Measurements from ENCODE around the gene IRF5. TPM values are rescaled to one million over a fixed set of nuclear protein-coding genes. Genes with fewer than 3 reads are reported as not detected.
"Not testable (repeated sequence)": the region's sequence is repeated elsewhere in the genome, so short reads cannot be mapped to it uniquely, and the experiment has no call there.

IRF5 gene
- polyA plus RNA-seq, 1 donor (not counting 4 experiments of a cell fraction or from before 2014, with no cell fraction given), result 0.88 TPM

GRCh38 chr7:128989961-128990360 is 52.2 kb downstream of the IRF5 start:
- H3K4me2 ChIP-seq (ENCODE audit: control insufficient read depth, extremely low read depth, insufficient read depth, low read depth, low read length), result no peak overlapping the region
- no peak for TF ChIP-seq EZH2 (IDR thresholded peaks at IDR 0.05; ENCODE audit: low read length)
- TF ChIP-seq, protein P1, sequence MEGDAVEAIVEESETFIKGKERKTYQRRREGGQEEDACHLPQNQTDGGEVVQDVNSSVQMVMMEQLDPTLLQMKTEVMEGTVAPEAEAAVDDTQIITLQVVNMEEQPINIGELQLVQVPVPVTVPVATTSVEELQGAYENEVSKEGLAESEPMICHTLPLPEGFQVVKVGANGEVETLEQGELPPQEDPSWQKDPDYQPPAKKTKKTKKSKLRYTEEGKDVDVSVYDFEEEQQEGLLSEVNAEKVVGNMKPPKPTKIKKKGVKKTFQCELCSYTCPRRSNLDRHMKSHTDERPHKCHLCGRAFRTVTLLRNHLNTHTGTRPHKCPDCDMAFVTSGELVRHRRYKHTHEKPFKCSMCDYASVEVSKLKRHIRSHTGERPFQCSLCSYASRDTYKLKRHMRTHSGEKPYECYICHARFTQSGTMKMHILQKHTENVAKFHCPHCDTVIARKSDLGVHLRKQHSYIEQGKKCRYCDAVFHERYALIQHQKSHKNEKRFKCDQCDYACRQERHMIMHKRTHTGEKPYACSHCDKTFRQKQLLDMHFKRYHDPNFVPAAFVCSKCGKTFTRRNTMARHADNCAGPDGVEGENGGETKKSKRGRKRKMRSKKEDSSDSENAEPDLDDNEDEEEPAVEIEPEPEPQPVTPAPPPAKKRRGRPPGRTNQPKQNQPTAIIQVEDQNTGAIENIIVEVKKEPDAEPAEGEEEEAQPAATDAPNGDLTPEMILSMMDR (optimal IDR thresholded peaks at IDR 0.05 in 1 of 3, IDR thresholded peaks at IDR 0.05 in 1 of 3, conservative IDR thresholded peaks at IDR 0.05 in 1 of 3; ENCODE audit: extremely low read depth in 1 of 3, insufficient read depth in 2 of 3, low read length in 3 of 3), result no peak
- no peaks in the 10 kb centered on the region for H4K20me1 ChIP-seq (ENCODE audit: control insufficient read depth, extremely low read depth, insufficient read depth, low read length)
- no peaks in the 10 kb centered on the region for H3K9me1 ChIP-seq (ENCODE audit: control insufficient read depth, extremely low read depth, insufficient read depth, low read length)
- peaks cover 15 to 16% of the 10 kb centered on the region in 2 experiments for H3K36me3 ChIP-seq (ENCODE audit: control insufficient read depth in 2 of 2, extremely low read depth in 1 of 2, insufficient read depth in 2 of 2, low read length in 2 of 2)
- no peak overlapping the region for H3K9ac ChIP-seq (ENCODE audit: control insufficient read depth, extremely low read depth, insufficient read depth, low read length)
- H3K9me3 ChIP-seq (ENCODE audit: control insufficient read depth, low read depth, low read length), result no peaks in the 10 kb centered on the region
- H3K27ac ChIP-seq (ENCODE audit: control insufficient read depth, insufficient read depth, low read length), result no peak overlapping the region
- no peak overlapping the region for H2AFZ ChIP-seq (ENCODE audit: control insufficient read depth, low read length)
- no peaks in the 10 kb centered on the region for H3K27me3 ChIP-seq (ENCODE audit: control insufficient read depth, extremely low read depth, insufficient read depth, low read length)
- H3K79me2 ChIP-seq (ENCODE audit: control insufficient read depth, insufficient read depth, low read length), result no peaks in the 10 kb centered on the region
- FAIRE-seq, result no peak
- dilution Hi-C loops (cut with MboI; ENCODE audit: extremely low pct_ligation_motif_present, low sequenced_read_pairs), result no loop called here
- no peaks in the 10 kb centered on the region for H3K4me1 ChIP-seq (ENCODE audit: control insufficient read depth, extremely low read depth, insufficient read depth, low read length)
- DNase-seq (ENCODE audit: low read depth, low spot score), result no peak
- no peak overlapping the region for H3K4me3 ChIP-seq (ENCODE audit: control insufficient read depth in 2 of 3, extremely low read depth in 1 of 3, insufficient read depth in 2 of 3, low read depth in 1 of 3, low read length in 3 of 3)

GRCh38 chr7:128993419-128993818 is 55.7 kb downstream of the IRF5 start:
- Histone ChIP-seq H3K4me1 (ENCODE audit: control insufficient read depth, extremely low read depth, insufficient read depth, low read length) (no peaks in the 10 kb centered on the region), H3K27me3 (ENCODE audit: control insufficient read depth, extremely low read depth, insufficient read depth, low read length) (no peaks in the 10 kb centered on the region), H4K20me1 (ENCODE audit: control insufficient read depth, extremely low read depth, insufficient read depth, low read length) (no peaks in the 10 kb centered on the region), H3K27ac (ENCODE audit: control insufficient read depth, insufficient read depth, low read length) (no peak overlapping the region), H3K36me3 (ENCODE audit: control insufficient read depth in 2 of 2, extremely low read depth in 1 of 2, insufficient read depth in 2 of 2, low read length in 2 of 2) (peaks cover 7 to 8% of the 10 kb centered on the region in 2 experiments), H3K9me3 (ENCODE audit: control insufficient read depth, low read depth, low read length) (no peaks in the 10 kb centered on the region), H3K9ac (ENCODE audit: control insufficient read depth, extremely low read depth, insufficient read depth, low read length) (no peak overlapping the region), H3K4me2 (ENCODE audit: control insufficient read depth, extremely low read depth, insufficient read depth, low read depth, low read length) (no peak overlapping the region), H2AFZ (ENCODE audit: control insufficient read depth, low read length) (no peak overlapping the region), H3K4me3 (ENCODE audit: control insufficient read depth in 2 of 3, extremely low read depth in 1 of 3, insufficient read depth in 2 of 3, low read depth in 1 of 3, low read length in 3 of 3) (no peak overlapping the region), H3K79me2 (ENCODE audit: control insufficient read depth, insufficient read depth, low read length) (no peaks in the 10 kb centered on the region), H3K9me1 (ENCODE audit: control insufficient read depth, extremely low read depth, insufficient read depth, low read length) (no peaks in the 10 kb centered on the region)
- dilution Hi-C loops (cut with MboI; ENCODE audit: extremely low pct_ligation_motif_present, low sequenced_read_pairs), result no loop called here
- DNase-seq (ENCODE audit: low read depth, low spot score) (no peak), FAIRE-seq (no peak)
- no peak for TF ChIP-seq EZH2 (IDR thresholded peaks at IDR 0.05; ENCODE audit: low read length)
- TF ChIP-seq, protein P1 (optimal IDR thresholded peaks at IDR 0.05 in 1 of 3, IDR thresholded peaks at IDR 0.05 in 1 of 3, conservative IDR thresholded peaks at IDR 0.05 in 1 of 3; ENCODE audit: extremely low read depth in 1 of 3, insufficient read depth in 2 of 3, low read length in 3 of 3), result no peak

DNA sequence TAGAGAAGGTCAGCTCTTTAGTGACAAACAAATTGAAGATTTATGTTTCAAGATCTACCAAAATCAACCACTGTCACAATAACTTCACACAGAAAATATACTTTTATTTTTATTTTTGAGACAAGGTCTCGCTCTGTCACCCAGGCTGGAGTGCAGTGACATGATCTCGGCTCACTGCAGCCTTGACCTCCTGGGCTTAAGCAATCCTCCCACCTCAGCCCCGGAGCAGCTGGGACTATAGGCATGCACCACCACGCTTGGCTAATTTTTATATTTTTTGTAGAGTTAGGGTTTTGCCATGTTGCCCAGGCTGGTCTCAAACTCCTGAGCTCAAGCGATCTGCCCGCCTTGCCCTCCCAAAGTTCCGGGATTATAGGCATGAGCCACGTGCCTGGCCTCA is 56.8 kb downstream of the IRF5 start:
- H3K79me2 ChIP-seq (ENCODE audit: control insufficient read depth, insufficient read depth, low read length); H3K9me3 ChIP-seq (ENCODE audit: control insufficient read depth, low read depth, low read length); FAIRE-seq; H3K4me1 ChIP-seq (ENCODE audit: control insufficient read depth, extremely low read depth, insufficient read depth, low read length); H4K20me1 ChIP-seq (ENCODE audit: control insufficient read depth, extremely low read depth, insufficient read depth, low read length); H3K36me3 ChIP-seq (ENCODE audit: control insufficient read depth in 2 of 2, extremely low read depth in 1 of 2, insufficient read depth in 2 of 2, low read length in 2 of 2); H3K27ac ChIP-seq (ENCODE audit: control insufficient read depth, insufficient read depth, low read length); H3K4me3 ChIP-seq (ENCODE audit: control insufficient read depth in 2 of 3, extremely low read depth in 1 of 3, insufficient read depth in 2 of 3, low read depth in 1 of 3, low read length in 3 of 3); H3K27me3 ChIP-seq (ENCODE audit: control insufficient read depth, extremely low read depth, insufficient read depth, low read length); H3K4me2 ChIP-seq (ENCODE audit: control insufficient read depth, extremely low read depth, insufficient read depth, low read depth, low read length); dilution Hi-C loops (cut with MboI; ENCODE audit: extremely low pct_ligation_motif_present, low sequenced_read_pairs); DNase-seq (ENCODE audit: low read depth, low spot score); H3K9me1 ChIP-seq (ENCODE audit: control insufficient read depth, extremely low read depth, insufficient read depth, low read length); H3K9ac ChIP-seq (ENCODE audit: control insufficient read depth, extremely low read depth, insufficient read depth, low read length); H2AFZ ChIP-seq (ENCODE audit: control insufficient read depth, low read length): not testable (repeated sequence)
